ENCODE measurements around the gene SPIRE1.
"Not testable (repeated sequence)": the region's sequence is repeated elsewhere in the genome, so short reads cannot be mapped to it uniquely, and the experiment has no call there.

SPIRE1 gene

GRCh38 chr18:12518832-12519531 lies 138.9 kb downstream of the SPIRE1 start:
- Mint-ChIP-seq H3K27ac (no peak overlapping the region), H3K27me3 (peaks cover 1% of the 10 kb centered on the region), H3K9me3 (ENCODE audit: low read depth) (no peaks in the 10 kb centered on the region), H3K36me3 (no peaks in the 10 kb centered on the region), H3K4me3 (no peak overlapping the region), H3K4me1 (ENCODE audit: low read depth) (no peaks in the 10 kb centered on the region)

GRCh38 chr18:12518326-12518725 lies 139.6 kb downstream of the SPIRE1 start:
- no peak overlapping the region for H3K27ac Mint-ChIP-seq
- H3K4me3 Mint-ChIP-seq, result no peak overlapping the region
- no peaks in the 10 kb centered on the region for H3K4me1 Mint-ChIP-seq (ENCODE audit: low read depth)
- H3K9me3 Mint-ChIP-seq (ENCODE audit: low read depth), result no peaks in the 10 kb centered on the region
- H3K36me3 Mint-ChIP-seq, result no peaks in the 10 kb centered on the region
- peaks cover 1% of the 10 kb centered on the region for H3K27me3 Mint-ChIP-seq

GRCh38 chr18:12517142-12517825 lies 140.6 kb downstream of the SPIRE1 start:
- Mint-ChIP-seq H3K9me3 (ENCODE audit: low read depth) (no peaks in the 10 kb centered on the region), H3K4me3 (no peak overlapping the region), H3K36me3 (no peaks in the 10 kb centered on the region), H3K4me1 (ENCODE audit: low read depth) (no peaks in the 10 kb centered on the region), H3K27ac (no peak overlapping the region), H3K27me3 (peaks cover 1% of the 10 kb centered on the region)

GRCh38 chr18:12516049-12516630 lies 141.8 kb downstream of the SPIRE1 start:
- Mint-ChIP-seq H3K27me3 (peaks cover 1% of the 10 kb centered on the region), H3K4me3 (no peak overlapping the region)

GRCh38 chr18:12515550-12515949 lies 142.4 kb downstream of the SPIRE1 start:
- H3K36me3 Mint-ChIP-seq, result no peaks in the 10 kb centered on the region
- no peak overlapping the region for H3K4me3 Mint-ChIP-seq
- H3K27ac Mint-ChIP-seq, result no peak overlapping the region
- no peaks in the 10 kb centered on the region for H3K9me3 Mint-ChIP-seq (ENCODE audit: low read depth)
- no peaks in the 10 kb centered on the region for H3K4me1 Mint-ChIP-seq (ENCODE audit: low read depth)
- H3K27me3 Mint-ChIP-seq, result peaks cover 1% of the 10 kb centered on the region

More at GRCh38 chr18:12516049-12516630, 141.8 kb downstream of the SPIRE1 start:
- Mint-ChIP-seq H3K27ac (no peak overlapping the region), H3K9me3 (ENCODE audit: low read depth) (no peaks in the 10 kb centered on the region), H3K4me1 (ENCODE audit: low read depth) (no peaks in the 10 kb centered on the region), H3K36me3 (no peaks in the 10 kb centered on the region)

GRCh38 chr18:12507007-12507406 lies 150.9 kb downstream of the SPIRE1 start:
- Mint-ChIP-seq H3K27me3 (no peaks in the 10 kb centered on the region), H3K36me3 (no peaks in the 10 kb centered on the region), H3K9me3 (ENCODE audit: low read depth) (no peaks in the 10 kb centered on the region), H3K4me3 (no peak overlapping the region), H3K4me1 (ENCODE audit: low read depth) (no peaks in the 10 kb centered on the region), H3K27ac (no peak overlapping the region)

GRCh38 chr18:12500986-12501385 lies 156.9 kb downstream of the SPIRE1 start:
- Mint-ChIP-seq H3K27me3 (no peaks in the 10 kb centered on the region), H3K27ac (no peak overlapping the region), H3K4me3 (no peak overlapping the region), H3K36me3 (no peaks in the 10 kb centered on the region), H3K4me1 (ENCODE audit: low read depth) (no peaks in the 10 kb centered on the region), H3K9me3 (ENCODE audit: low read depth) (no peaks in the 10 kb centered on the region)

- Mint-ChIP-seq H3K36me3 (peaks cover 2% of the 10 kb centered on the region), H3K27me3 (no peaks in the 10 kb centered on the region), H3K4me1 (ENCODE audit: low read depth) (no peaks in the 10 kb centered on the region), H3K9me3 (ENCODE audit: low read depth) (no peaks in the 10 kb centered on the region), H3K27ac (no peak overlapping the region), H3K4me3 (no peak overlapping the region)
These were observed 160.1 kb downstream of the SPIRE1 start for GRCh38 chr18:12497839-12498238.

GRCh38 chr18:12497296-12497695 lies 160.6 kb downstream of the SPIRE1 start:
- no peak overlapping the region for H3K4me3 Mint-ChIP-seq
- no peaks in the 10 kb centered on the region for H3K4me1 Mint-ChIP-seq (ENCODE audit: low read depth)
- H3K27me3 Mint-ChIP-seq, result no peaks in the 10 kb centered on the region
- H3K36me3 Mint-ChIP-seq, result peaks cover 2% of the 10 kb centered on the region
- no peak overlapping the region for H3K27ac Mint-ChIP-seq
- no peaks in the 10 kb centered on the region for H3K9me3 Mint-ChIP-seq (ENCODE audit: low read depth)

- Mint-ChIP-seq H3K9me3 (ENCODE audit: low read depth) (no peaks in the 10 kb centered on the region), H3K27ac (no peak overlapping the region), H3K4me1 (ENCODE audit: low read depth) (no peaks in the 10 kb centered on the region), H3K4me3 (no peak overlapping the region), H3K27me3 (no peaks in the 10 kb centered on the region), H3K36me3 (peaks cover 2% of the 10 kb centered on the region)
These were observed 165.0 kb downstream of the SPIRE1 start for GRCh38 chr18:12492907-12493306.

- peaks cover 2% of the 10 kb centered on the region for H3K36me3 Mint-ChIP-seq
- no peaks in the 10 kb centered on the region for H3K9me3 Mint-ChIP-seq (ENCODE audit: low read depth)
- no peak overlapping the region for H3K27ac Mint-ChIP-seq
- H3K4me1 Mint-ChIP-seq (ENCODE audit: low read depth), result no peaks in the 10 kb centered on the region
- H3K4me3 Mint-ChIP-seq, result no peak overlapping the region
- H3K27me3 Mint-ChIP-seq, result no peaks in the 10 kb centered on the region
These were observed 166.1 kb downstream of the SPIRE1 start for GRCh38 chr18:12491611-12492435.

GRCh38 chr18:12485479-12486105 lies 172.3 kb downstream of the SPIRE1 start:
- no peak overlapping the region for H3K27ac Mint-ChIP-seq
- no peaks in the 10 kb centered on the region for H3K9me3 Mint-ChIP-seq (ENCODE audit: low read depth)
- no peaks in the 10 kb centered on the region for H3K36me3 Mint-ChIP-seq
- H3K4me1 Mint-ChIP-seq (ENCODE audit: low read depth), result peaks cover 2% of the 10 kb centered on the region
- H3K27me3 Mint-ChIP-seq, result no peaks in the 10 kb centered on the region
- H3K4me3 Mint-ChIP-seq, result no peak overlapping the region

- not testable (repeated sequence) for H3K27me3 Mint-ChIP-seq; H3K4me1 Mint-ChIP-seq (ENCODE audit: low read depth); H3K9me3 Mint-ChIP-seq (ENCODE audit: low read depth); H3K4me3 Mint-ChIP-seq; H3K36me3 Mint-ChIP-seq; H3K27ac Mint-ChIP-seq
These were observed 176.0 kb downstream of the SPIRE1 start for GRCh38 chr18:12481915-12482314.

- H3K4me3 Mint-ChIP-seq, result no peak overlapping the region
- H3K9me3 Mint-ChIP-seq (ENCODE audit: low read depth), result no peaks in the 10 kb centered on the region
- no peak overlapping the region for H3K27ac Mint-ChIP-seq
- no peaks in the 10 kb centered on the region for H3K27me3 Mint-ChIP-seq
- no peaks in the 10 kb centered on the region for H3K4me1 Mint-ChIP-seq (ENCODE audit: low read depth)
- H3K36me3 Mint-ChIP-seq, result no peaks in the 10 kb centered on the region
These were observed 177.9 kb downstream of the SPIRE1 start for GRCh38 chr18:12479982-12480381.

Data from activated naive CD8-positive, alpha-beta T cell (primary cell).